DMS153 (cell line): Measurements from ENCODE around the gene C4BPA.

Source experiments
- DNase-seq: peaks from one replicate; lab custom pipeline; 2025; lab: John Stamatoyannopoulos, UW

Gene C4BPA

DNA sequence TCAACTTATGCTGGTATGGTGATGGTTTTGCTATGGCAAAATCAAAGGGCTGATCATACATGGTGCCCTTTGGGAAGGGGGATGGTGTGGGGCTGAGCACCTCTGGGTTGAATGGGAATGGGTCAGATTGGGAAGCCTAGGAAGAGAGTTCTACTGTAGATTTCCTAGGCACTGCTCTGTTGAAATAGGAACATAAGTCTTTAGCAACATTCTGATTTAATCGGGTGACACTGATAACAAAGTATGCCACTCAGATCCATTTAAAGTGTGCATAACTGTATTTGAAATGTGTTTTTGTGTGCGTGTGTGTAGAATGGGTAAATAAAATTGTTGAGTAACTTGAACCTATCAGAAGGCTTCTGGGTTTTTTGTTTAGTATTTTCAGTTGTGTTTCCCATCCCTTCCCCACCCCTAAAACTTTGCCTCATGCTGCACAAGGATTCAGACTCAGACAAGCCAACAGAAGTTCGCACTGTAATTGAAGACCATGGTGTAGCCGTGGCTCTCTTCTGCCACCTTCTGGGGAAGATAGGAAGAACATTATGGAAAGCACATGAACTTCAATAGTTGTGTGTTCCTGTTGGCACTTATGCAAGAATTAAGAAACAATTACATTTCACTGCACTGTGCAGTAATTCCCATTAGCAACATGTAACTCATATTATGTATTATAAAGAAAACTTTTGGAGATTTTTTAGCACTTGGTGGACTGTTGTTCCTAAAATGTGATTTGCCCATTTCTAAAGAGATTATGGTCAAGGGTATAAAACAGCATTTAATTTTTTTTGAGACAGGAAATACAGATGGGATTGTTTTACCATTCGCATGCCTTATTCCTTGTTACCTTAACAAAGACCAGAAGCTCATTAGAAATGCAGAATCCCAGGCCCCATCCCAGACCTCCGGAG is 26.3 kb upstream of the C4BPA start:
- DNase-seq = peak; percentile 63

DNA sequence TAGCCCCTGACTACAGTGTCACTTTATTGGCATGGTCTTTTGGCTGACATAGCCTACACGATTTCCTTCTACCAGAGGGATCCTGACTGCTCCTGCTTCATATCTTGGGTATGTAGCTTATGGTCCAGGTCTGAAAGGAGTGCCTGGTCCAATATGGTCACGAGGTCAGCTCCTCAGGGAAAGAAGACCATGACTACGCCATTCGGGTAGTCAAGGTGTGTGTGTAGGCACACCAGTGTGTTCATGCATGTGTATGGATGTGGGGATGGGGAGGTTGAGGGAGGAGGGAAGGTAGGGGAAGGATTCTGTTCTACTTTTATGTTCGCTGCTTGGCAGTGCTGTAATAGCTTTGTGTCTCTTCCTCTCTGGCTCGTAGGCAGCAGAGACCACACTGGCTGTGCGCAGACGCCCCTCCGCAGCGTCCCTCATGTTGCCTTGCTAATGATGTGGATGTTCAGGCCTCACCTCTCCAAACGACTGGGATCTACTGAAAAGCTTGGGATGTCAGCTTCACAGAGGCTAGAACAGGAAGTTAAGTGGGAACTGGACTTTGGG is 25.4 kb upstream of the C4BPA start:
- no peak for DNase-seq

DNA sequence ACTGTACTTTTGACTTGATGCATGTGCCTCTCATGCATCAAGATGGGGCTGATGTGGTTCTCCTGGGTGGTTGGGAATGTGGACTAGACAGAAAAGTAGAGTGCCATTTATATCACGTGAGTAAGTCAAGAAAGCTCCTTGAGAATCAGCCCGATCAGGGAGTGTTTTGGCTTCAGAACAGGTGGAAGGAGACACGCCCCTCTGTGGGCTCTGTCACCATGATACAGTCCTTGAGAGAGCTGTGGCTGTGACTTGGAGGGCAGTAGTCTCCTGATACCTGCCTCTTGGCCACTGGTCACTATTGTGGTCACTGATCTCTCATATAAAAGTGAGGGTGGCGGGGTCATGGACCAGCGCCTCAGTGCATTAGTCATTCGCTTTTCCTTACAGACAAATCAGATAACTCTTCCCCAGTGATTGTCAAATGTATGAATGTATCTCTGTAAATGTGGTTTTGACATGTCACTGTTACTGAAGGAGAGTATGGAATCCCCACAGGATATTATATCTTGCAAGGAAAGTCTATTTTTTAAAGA is 24.3 kb upstream of the C4BPA start:
- DNase-seq = no peak

DNA sequence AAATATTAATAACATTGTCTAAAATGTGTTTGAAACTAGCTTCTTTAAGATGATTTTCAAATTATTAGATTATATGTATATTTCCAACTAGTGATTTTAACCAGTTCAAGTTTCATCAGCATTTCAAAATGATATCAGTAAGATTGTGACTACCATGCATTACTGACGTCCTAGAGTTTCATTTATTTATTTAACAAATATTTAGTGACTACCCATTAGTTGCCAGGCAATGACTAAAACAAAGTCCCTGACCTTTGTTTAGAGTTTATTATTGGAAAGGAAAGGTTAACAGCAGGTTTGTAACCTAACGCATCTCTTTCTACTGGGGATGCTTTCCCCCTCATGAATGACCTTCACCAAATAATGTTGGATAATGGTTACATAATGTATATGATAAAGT is 22.9 kb upstream of the C4BPA start:
- DNase-seq = peak; percentile 30

DNA sequence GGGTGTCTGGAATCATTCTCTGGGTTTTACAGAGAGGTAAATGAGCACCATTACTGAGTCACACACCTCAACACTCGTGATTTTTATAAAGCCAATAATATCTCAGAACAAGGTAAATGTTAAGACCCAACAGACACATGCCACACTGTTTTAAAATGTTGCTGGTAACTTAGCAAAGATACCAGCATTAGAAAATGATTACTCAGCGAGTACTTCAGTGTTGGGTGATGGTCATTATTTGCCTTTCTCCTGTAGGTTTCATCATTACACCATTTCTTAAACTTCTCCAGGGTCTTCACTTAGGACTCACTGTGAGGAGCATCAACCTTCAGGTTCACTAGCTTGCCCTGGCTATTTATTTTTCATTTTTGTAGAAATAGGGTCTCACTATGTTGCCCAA is 22.2 kb upstream of the C4BPA start:
- no peak for DNase-seq

DNA sequence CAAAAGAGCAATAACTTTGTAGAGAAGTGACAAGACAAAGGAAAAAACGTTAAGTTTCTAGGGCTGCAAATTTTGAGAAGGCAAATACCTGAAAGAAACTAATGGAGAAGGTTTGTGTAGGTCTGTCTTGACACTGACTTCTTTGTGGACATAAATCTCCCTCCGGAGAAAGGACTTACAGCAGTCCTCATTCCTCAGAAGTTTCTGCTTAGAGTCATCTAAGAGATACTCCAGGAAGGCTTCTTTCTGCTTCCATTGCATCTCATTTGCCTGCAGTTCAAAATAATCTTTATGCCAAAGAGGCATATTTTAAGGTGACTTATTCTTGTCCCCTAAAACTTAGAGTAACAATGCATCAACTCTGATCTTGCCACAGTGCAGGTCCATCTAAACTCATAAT is 19.8 kb upstream of the C4BPA start:
- DNase-seq = no peak

DNA sequence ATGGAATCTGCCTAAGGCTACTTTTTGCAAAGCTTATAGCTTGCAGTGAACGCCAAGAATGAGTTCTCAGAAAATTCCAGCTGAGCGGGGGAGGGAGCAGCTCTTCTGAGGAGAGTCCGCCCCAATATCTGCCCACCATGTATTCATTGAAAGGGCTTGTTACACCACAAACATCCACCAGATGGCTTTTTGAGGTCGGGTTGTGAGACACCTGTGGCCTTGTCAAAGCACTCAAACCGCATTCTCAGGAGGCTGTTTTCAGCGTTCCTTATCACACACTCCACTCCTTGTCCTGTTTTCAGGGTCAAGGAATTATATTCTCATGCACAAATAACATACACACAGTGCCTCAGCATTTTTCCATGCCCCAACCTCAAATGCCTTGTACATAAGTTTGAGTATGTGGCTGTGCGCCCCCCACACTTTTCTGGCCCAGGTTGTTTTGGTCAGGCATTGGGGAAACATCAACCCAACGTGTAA is 19.3 kb upstream of the C4BPA start:
- peak; percentile 69 for DNase-seq

DNA sequence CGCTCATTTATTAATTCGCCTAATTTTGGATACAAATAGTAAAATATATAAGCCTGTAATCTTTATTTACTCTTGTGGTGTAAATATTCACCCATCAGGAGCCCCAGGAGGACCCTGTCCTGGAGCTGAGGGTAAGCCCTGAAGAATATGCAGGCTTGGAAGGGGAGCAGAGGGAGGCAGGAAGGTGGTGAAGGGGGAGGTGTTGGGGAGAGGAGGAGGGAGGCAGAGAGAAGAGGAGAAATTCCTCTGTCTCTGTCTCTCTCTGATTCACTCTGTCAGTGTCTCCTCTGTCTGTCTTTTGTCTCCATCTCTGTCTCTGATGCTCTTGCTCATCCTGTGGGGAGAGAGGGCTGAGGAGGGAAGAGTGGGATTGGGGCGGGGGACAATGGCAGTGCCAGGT is 18.1 kb upstream of the C4BPA start:
- DNase-seq = no peak

DNA sequence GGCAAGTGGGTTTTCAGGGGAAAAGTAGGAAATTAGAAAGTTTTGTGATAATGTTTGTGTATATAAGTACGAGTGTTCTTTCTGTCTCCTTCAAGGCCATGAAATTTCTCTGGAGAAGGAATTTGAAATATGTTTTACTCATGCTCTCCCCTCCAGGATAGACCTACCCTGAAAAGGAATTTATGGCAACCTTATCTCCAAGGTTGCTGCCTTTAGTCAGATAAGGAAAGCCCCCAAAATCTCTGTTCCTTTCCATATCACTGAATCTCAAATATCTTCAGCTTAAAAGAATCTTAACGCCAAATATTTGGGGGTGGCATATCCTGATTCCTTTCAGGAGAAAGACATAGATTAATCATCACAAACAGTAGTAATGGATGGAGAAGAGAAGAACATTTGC is 15.9 kb upstream of the C4BPA start:
- no peak for DNase-seq

DNA sequence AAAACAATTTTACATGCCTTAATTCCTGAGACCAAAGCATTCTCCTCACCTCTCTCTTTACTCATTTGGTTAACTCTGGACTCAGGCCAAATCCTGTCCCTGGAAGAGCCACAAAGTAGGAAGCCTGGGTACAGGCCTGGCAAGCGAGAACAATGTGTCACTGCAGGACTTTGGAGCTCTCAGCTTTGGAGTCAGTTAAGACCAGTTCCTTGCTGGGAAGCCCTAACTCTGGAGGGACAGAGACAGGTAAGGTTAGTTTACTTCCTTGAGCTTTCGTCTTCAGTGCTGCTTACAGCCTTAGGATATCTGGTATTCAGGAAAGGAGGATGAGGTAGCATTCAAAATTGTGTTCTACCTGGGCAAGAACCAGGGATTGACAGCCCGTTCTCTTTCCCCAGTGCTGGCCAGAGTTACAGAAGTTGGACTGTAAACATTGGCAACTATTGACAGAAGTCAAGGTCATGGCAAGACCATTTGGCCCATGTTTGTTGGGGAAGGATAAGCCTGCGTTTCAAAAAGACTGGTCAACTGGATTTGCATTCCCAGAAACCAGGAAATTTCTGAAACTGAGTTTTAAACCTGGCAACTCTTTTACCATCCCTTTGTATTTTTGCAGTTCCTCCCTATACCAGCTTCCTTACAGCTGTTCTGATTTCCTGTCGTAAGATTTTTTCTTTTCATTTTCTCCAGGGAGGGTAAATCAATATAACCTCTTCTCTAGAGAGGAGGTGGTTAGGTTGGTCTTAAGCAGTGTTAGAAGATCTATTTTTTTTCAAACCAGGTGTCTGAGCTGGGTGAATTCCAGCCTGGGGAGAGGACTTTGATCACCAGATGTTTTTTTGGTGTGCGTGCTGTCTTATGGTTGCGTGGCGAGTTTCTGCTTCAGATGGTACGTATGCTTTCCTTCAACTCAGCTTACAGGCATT is 15.1 kb upstream of the C4BPA start, which contains the start of gene C4BPB:
Gene C4BPB, plus strand, starts transcription at position 160 of the 926 bp plus-strand sequence. Its CDS starts 672 bp downstream, at position 832.
- no peak for DNase-seq

DNA sequence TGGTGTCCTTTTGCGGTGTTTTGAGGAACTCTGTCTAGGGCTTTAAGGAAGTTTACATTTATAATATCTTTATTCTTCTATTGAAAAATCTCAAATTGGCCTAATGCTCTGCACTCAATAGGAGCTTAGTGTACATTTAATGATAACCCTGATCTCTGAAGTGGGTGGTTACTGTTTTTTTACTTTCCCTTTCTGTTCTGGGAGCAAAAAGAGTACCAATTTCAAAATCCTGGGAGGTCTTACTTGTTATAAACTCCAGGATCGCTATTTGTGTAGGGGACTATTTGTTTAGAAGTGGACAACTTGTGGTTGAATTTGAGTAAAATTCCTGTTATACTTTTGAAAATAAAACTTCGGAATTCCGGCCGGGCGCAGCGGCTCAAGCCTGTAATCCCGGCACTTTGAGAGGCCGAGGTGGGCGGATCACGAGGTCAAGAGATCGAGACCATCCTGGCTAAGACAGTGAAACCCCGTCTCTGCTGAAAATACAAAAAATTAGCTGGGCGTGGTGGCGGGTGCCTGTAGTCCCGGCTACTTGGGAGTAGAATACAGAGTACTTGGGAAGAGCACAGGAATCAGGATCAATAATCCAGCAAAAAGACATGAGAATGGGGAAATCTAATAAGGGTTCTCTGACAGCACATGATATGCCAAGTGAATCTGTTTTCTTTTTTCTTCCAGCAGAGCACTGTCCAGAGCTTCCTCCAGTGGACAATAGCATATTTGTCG is 14.2 kb upstream of the C4BPA start:
- DNase-seq = no peak

DNA sequence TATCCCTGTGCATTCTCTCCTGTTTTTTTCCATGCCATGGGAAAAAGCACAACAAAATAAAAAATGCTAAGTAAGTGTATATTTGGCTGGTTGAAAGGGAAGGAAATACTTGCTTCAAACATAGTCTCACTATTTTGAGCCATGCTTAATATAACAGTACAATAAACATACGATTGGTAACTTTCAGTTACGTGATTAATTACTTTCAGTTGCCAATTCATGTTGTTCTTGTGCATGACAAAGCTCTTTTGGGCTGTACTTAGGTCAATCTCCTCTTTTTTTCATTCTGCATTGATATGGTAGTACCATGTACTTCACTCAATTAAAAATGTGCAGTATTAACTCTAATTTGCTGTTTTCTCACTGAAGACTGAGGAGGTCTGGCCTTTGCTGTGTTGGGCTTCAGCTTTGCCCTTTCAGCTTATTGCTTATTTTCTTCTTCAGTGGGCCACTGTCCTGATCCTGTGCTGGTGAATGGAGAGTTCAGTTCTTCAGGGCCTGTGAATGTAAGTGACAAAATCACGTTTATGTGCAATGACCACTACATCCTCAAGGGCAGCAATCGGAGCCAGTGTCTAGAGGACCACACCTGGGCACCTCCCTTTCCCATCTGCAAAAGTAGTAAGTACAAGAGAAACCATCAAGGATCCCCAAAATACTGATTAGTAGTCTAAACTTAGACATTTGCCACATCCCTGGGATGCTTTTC is 12.7 kb upstream of the C4BPA start:
- DNase-seq = no peak

DNA sequence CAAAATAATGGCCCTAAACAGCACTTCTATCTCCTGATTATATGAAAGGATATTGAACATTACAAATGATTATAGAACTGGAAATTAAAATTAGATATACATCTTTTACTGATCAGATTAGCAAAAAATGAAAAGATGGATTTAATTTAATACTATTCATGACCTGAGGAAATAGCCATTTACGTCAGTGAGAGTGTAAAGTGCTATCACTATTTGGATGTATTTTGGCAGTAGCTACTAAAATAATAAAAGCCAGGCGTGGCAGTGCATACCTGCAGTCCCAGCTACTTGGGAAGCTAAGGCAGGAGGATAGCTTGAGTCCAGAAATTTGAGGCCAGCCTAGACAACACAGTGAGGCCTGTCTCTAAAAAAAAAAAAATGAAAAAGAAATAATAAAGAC is 10.1 kb upstream of the C4BPA start:
- DNase-seq = no peak

DNA sequence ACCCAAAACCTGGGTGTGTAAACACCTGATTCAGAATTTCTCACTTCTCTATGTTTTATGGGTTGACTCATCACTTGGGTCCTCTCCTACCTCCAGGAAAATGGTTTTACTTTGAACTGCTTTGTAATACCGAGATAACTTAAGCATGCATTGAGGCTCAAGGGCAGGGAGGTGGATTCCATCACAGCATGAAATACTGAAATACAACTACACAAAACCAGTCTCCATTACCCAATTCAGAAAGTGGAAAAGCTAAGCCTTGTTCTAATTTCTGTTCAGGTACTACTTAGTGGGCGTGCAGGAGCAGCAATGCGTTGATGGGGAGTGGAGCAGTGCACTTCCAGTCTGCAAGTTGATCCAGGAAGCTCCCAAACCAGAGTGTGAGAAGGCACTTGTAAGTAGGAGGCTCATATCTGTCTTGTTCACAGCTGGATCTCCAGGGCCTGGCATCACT is 6.1 kb upstream of the C4BPA start:
- no peak for DNase-seq

DNA sequence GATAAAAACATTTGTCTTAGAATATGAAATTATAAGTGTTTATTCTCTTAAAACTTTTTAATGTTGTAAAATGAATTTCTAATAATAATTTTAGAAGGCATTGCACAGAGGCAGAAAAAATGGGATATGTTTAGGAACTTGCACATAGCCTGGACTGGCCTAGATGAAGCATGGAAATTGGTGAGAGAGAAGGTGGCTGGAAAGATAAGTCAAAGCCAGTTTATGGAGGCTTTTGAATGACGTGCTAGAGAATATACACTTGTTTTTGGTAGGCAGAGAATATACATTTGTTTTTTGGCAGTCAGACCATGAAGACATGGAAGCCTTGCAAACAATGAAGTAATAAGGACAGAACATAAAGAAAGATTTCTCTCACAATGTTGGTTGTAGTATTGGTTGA is 2.3 kb upstream of the C4BPA start:
- DNase-seq = no peak

DNA sequence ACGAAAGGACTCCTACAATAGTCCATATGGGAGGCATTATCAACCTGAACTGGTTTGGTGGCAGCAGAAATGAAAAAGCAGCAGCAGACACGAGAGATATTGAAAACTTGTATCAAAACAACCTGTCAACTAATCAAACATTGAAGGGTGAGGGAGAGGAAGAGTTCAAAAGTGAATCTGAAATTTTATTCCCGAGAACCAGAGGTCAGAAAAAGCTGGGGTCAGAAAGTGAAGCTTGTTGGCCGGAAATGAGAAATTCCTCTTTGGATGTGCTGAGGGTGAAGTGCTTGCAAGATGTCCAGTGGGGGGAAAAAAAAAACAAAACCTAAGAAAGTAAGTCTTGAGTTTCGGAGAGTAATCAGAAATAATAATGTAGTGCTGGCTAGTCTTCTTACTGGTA is 1.9 kb upstream of the C4BPA start:
- DNase-seq = no peak

DNA sequence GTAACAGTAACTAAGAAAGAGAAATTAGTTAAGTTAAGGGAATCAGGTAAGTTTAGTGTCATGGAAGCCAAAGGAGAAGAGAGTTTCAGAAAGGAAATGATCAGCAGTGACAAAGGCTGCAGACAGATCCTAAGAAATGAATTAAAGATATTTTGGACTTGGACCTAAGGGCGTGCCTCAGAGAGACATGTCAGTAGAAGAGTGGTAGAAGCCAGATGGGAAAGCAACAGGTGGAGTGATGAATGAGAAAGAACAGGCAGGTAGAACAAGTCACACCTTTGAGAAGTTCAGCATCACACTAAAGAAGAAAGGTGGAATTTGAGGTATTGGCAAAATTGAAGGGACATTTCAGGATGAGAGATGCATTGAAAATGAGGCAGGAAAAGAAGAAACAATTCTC is 1.4 kb upstream of the C4BPA start:
- no peak for DNase-seq

DNA sequence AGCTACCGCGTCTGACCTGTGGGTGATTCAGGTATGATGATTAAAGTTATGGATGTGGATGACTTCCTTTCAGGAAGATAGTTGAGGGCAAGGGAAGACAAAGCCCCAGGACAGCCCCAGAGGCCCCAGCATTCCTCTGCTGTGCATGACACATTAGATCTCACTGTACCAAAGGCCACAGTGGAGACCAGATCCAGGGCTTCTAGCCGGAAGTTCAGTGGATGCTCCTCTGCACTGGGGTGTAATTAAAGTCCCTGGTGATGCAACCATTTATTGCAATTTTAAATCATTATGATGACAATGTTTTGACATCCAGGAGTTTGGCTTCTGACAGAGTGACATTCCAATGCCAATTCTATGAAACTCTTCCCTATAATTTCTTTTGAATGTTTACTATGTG is 5.0 kb downstream of the C4BPA start:
- no peak for DNase-seq

DNA sequence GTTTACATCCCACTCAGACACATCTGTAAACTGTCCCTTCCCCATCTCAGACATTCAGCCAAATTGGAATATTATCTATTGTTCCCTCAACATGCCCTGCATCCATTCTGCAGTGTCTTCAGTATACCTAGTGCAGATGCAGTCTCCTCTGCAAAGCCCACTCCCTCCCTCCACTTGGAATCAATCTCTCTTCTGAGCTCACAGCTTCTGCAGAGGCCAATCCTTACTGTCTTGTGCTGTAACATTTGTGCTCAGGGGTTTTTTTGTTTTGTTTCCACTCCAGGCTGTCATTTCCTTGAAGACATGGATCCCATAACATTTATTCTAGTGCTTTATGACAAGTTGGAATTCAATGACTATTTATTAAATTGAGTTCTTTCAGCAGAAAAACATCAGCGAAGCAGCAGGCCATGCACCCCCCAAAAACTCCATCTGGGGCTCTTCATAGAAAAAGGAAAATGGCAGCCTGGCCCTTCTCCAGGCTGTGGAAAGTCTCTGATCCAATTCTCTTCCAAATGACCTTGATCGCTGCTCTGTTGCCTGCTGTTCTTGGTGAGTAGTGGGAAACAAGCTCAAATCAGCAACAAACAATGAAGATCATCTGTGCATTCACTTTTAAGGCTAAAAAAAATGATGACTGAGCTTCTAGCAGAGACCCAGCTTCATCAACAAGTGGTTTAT is 8.7 kb downstream of the C4BPA start:
- DNase-seq = no peak

DNA sequence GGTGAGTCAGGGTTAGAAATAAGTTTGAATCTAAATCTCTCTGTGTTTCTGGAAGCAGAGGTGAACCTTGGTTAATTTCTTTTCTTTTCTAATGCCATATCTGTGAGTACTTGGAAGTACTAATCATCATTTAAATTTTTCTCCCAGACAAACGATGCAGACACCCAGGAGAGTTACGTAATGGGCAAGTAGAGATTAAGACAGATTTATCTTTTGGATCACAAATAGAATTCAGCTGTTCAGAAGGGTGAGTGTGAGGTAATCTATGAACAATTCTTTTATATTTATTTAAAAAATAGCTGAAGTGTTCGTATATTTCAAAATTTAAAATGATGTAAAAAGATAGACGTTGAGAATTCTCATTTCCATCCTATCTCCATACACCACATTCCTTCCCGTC is 11.2 kb downstream of the C4BPA start:
- DNase-seq = no peak
